Colonic mucosa (tissue), 4 donors: Measurements from ENCODE around the gene ECT2L. TPM values are rescaled to one million over a fixed set of nuclear protein-coding genes. Genes with fewer than 3 reads are reported as not detected.

ENCODE experiments used
- DNase-seq: peaks from one replicate; pipeline ENCODE4 v3.0.0-alpha.2; 2020
- H3K27ac ChIP-seq: fragments of 200-600 bp; one replicate; pipeline ENCODE4 v1.8.0; 2021
- H3K27me3 ChIP-seq: fragments of 200-600 bp; one replicate; pipeline ENCODE4 v1.8.0; 2021
- H3K36me3 ChIP-seq: fragments of 200-600 bp; one replicate; pipeline ENCODE4 v1.8.0; 2021
- H3K4me1 ChIP-seq: fragments of 200-600 bp; one replicate; pipeline ENCODE4 v1.8.0; 2021; ENCODE audit warnings: mild to moderate bottlenecking
- H3K4me3 ChIP-seq: fragments of 200-600 bp; one replicate; pipeline ENCODE4 v1.8.0; 2021
- H3K9ac ChIP-seq, 2 donors: one replicate each; pipeline ENCODE4 v1.7.0; 2013; ENCODE audit warnings: control low read depth in 2 of 2, low read depth in 2 of 2, low read length in 2 of 2
- H3K9me3 ChIP-seq: fragments of 200-600 bp; one replicate; pipeline ENCODE4 v1.8.0; 2021
- intact Hi-C: fragments of 100-400 bp; cut with DNase I; formaldehyde crosslinking; loops from one replicate; pipeline ENCODE4 v1.14.1; 2022
- total RNA-seq, 2 donors: library from RNA; stranded (reverse); fragmentation: NEBNext Ultra II Directional in 1 of 2; extraction: Animal tissue kit (Norgen Biotek cat#: 25700) in 1 of 2; gene quantifications; one replicate each; pipeline ENCODE4 v1.2.1, GENCODE V29; 2021
- TF ChIP-seq, protein P1 (sequence below): fragments of 200-600 bp; IDR thresholded peaks from one replicate; pipeline ENCODE4 v1.8.0; 2022; ENCODE audit warnings: antibody characterized with exemption, mild to moderate bottlenecking
- donor health status: healthy.
- donor health status: DM: no; HTN: no; CAD: no.
- donor health status: DM: no; HTN: no; CAD: no.

The ECT2L gene
- total RNA-seq, 2 donors from 2014 or later: not detected

DNA sequence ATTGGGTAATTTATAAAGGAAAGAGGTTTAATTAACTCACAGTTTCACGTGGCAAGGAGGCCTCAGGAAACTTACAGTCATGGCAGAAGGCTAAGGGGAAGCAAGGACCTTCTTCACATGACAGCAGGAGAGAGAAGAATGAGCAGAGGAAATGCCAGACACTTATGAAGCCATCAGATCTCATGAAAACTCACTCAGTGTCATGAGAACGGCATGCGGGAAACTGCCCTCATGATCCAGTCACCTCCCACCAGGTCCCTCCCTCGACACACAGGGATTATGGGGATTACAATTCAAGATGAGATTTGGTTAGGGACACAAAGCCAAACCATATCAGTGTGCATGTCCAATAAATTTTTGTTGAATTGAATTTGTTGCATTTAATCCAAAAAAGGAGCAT, 52.0 kb downstream of the ECT2L start:
- Histone ChIP-seq H3K9ac (no peak overlapping the region), H3K9me3 (no peaks in the 10 kb centered on the region), H3K36me3 (no peaks in the 10 kb centered on the region), H3K4me1 (no peaks in the 10 kb centered on the region), H3K4me3 (no peak overlapping the region), H3K27me3 (no peaks in the 10 kb centered on the region), H3K27ac (no peak overlapping the region)
- DNase-seq: no peak
- intact Hi-C loops: no loop called here
- TF ChIP-seq, protein P1, sequence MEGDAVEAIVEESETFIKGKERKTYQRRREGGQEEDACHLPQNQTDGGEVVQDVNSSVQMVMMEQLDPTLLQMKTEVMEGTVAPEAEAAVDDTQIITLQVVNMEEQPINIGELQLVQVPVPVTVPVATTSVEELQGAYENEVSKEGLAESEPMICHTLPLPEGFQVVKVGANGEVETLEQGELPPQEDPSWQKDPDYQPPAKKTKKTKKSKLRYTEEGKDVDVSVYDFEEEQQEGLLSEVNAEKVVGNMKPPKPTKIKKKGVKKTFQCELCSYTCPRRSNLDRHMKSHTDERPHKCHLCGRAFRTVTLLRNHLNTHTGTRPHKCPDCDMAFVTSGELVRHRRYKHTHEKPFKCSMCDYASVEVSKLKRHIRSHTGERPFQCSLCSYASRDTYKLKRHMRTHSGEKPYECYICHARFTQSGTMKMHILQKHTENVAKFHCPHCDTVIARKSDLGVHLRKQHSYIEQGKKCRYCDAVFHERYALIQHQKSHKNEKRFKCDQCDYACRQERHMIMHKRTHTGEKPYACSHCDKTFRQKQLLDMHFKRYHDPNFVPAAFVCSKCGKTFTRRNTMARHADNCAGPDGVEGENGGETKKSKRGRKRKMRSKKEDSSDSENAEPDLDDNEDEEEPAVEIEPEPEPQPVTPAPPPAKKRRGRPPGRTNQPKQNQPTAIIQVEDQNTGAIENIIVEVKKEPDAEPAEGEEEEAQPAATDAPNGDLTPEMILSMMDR: no peak

DNA sequence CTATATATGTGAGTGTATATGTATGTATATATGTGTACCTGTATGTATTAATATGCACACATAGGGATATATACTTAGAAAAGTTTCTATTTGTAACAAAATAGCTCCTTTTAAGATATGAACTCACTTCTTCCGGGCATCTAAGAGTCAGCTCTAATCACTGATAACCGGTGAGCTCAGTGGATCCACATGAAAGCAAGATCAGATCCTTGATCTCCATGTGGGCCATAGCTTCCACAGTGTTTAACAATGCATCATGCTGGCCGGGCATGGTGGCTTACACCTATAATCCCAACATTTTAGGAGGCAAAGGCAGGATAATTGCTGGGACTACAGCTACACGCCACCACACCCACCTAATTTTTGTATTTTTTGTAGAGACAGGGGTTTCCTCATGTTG, 52.6 kb downstream of the ECT2L start:
- H3K9ac ChIP-seq: no peak overlapping the region
- intact Hi-C loops: no loop called here
- no peak overlapping the region for H3K4me3 ChIP-seq
- H3K9me3 ChIP-seq: no peaks in the 10 kb centered on the region
- no peak overlapping the region for H3K27ac ChIP-seq
- H3K27me3 ChIP-seq: no peaks in the 10 kb centered on the region
- H3K4me1 ChIP-seq: no peaks in the 10 kb centered on the region
- no peaks in the 10 kb centered on the region for H3K36me3 ChIP-seq
- no peak for DNase-seq
- TF ChIP-seq, protein P1: no peak

GRCh38 chr6:138849791-138850190, 53.9 kb downstream of the ECT2L start:
- no peak overlapping the region for H3K27ac ChIP-seq
- intact Hi-C loops: no loop called here

DNA sequence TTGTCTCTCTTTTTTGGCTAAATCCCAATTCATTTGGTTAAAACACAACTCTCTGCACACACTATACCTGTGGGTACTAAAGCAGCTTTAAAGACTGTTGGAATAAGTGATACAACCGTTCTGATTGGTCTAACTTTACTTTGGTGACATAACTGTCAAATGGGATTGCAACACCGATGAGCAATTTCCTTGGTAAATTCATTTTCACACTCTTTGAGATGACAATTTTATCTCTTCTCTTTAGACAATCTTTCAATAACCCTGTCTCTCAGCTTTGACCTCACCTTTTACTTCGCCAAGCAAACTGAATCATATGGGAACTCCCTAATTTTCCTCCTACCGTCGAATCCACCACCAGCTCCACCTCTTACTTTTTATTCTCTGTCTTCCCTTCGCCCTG, 60.8 kb downstream of the ECT2L start:
- H3K9me3 ChIP-seq: no peaks in the 10 kb centered on the region
- no peak for DNase-seq
- no peak overlapping the region for H3K9ac ChIP-seq
- TF ChIP-seq, protein P1: no peak
- no peak overlapping the region for H3K4me3 ChIP-seq
- H3K27ac ChIP-seq: no peak overlapping the region
- H3K36me3 ChIP-seq: no peaks in the 10 kb centered on the region
- no peaks in the 10 kb centered on the region for H3K4me1 ChIP-seq
- intact Hi-C loops: no loop called here
- H3K27me3 ChIP-seq: no peaks in the 10 kb centered on the region

More at GRCh38 chr6:138849791-138850190, 53.9 kb downstream of the ECT2L start:
- Histone ChIP-seq H3K9ac (no peak overlapping the region), H3K27me3 (no peaks in the 10 kb centered on the region), H3K9me3 (no peaks in the 10 kb centered on the region), H3K4me3 (no peak overlapping the region), H3K36me3 (no peaks in the 10 kb centered on the region), H3K4me1 (no peaks in the 10 kb centered on the region)
- no peak for DNase-seq
- TF ChIP-seq, protein P1: no peak

GRCh38 chr6:138857775-138858174, 61.9 kb downstream of the ECT2L start:
- TF ChIP-seq, protein P1: no peak
- Histone ChIP-seq H3K4me3 (no peak overlapping the region), H3K36me3 (no peaks in the 10 kb centered on the region), H3K27ac (no peak overlapping the region), H3K9ac (no peak overlapping the region), H3K27me3 (no peaks in the 10 kb centered on the region), H3K4me1 (no peaks in the 10 kb centered on the region), H3K9me3 (no peaks in the 10 kb centered on the region)
- DNase-seq: no peak
- intact Hi-C loops: no loop called here

- no peaks in the 10 kb centered on the region for H3K9me3 ChIP-seq
- H3K4me3 ChIP-seq: no peak overlapping the region
- no peak for DNase-seq
- TF ChIP-seq, protein P1: no peak
- no peaks in the 10 kb centered on the region for H3K36me3 ChIP-seq
- intact Hi-C loops: no loop called here
- no peaks in the 10 kb centered on the region for H3K27me3 ChIP-seq
- H3K9ac ChIP-seq: no peak overlapping the region
- no peaks in the 10 kb centered on the region for H3K4me1 ChIP-seq
- no peak overlapping the region for H3K27ac ChIP-seq
Observed at GRCh38 chr6:138862456-138862855, 66.6 kb downstream of the ECT2L start.
